ENCODE data around the gene FAM89B. TPM values are rescaled to one million over a fixed set of nuclear protein-coding genes. Genes with fewer than 3 reads are reported as not detected.

Gene FAM89B
- total and polyA plus RNA-seq, 8 donors: 22.7 to 49.1 (median 32.7) TPM

DNA sequence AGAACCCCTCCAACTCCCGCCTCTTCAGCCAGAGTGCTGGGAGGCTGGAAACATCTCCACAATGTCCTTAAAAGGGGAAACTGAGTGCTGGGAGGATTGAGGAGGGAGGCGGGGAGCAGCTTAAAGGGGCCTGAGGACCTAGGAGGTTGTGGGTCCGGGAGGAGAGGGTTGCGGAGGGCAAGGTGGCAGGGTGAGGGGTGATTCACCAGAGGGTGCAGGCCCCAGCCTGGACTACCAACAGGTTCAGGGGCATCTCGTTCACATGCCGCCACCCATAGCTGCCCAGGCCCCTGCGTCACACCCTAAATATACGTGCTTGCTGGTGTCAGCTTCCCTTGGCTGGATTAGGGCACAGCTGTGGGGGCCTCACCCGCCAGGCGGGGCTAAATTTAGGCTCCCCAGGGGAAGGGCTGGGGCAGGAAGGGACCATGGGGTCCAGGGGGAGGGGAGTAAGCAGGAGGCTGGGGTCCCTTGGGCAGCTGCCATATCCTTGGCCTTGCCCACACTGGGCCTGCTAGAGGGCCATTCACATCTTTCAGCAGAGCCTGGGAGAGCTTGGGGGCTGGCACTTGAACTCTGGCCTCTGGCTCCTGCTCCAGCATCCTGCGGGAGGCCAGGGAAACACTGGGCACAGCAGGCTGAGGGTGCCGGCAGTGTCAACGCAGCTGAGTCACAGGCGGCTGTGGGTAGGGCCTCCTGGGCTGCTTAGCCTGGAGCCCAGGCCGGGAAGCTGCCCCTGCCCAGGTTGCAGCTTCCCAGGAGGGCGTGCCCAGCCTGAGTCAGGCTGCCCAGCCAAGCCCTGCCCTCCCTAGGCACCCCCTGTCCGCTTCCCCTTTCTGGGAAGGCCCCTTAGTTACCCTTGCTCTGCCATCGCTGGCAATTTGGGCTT, 4.8 kb downstream of the FAM89B start:
- Histone ChIP-seq H3K36me3 (no peaks in the 10 kb centered on the region), H3K9me3 (no peaks in the 10 kb centered on the region), H3K27me3 (no peaks in the 10 kb centered on the region), H3K27ac (peak overlapping the region in 3 of 4 donors; percentile 28 to 57 (median 36)), H3K4me3 (peak overlapping the region in 3 of 4 donors; percentile 23 to 88 (median 87)), H3K4me1 (peaks cover 0 to 21% (median 6%) of the 10 kb centered on the region in 3 donors)
- no peak for FAIRE-seq
- TF ChIP-seq, protein P1, sequence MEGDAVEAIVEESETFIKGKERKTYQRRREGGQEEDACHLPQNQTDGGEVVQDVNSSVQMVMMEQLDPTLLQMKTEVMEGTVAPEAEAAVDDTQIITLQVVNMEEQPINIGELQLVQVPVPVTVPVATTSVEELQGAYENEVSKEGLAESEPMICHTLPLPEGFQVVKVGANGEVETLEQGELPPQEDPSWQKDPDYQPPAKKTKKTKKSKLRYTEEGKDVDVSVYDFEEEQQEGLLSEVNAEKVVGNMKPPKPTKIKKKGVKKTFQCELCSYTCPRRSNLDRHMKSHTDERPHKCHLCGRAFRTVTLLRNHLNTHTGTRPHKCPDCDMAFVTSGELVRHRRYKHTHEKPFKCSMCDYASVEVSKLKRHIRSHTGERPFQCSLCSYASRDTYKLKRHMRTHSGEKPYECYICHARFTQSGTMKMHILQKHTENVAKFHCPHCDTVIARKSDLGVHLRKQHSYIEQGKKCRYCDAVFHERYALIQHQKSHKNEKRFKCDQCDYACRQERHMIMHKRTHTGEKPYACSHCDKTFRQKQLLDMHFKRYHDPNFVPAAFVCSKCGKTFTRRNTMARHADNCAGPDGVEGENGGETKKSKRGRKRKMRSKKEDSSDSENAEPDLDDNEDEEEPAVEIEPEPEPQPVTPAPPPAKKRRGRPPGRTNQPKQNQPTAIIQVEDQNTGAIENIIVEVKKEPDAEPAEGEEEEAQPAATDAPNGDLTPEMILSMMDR (IDR thresholded peaks at IDR 0.05): no peak
- intact Hi-C loops (cut with DNase I): no loop called here
- 64% methylated on average over 18 of the region's 18 CpGs for WGBS, 2 donors
- peak in 5 of 6 donors; percentile 52 to 84 (median 76) for DNase-seq
- peak; percentile 6 to 46 (median 8) for ATAC-seq

DNA sequence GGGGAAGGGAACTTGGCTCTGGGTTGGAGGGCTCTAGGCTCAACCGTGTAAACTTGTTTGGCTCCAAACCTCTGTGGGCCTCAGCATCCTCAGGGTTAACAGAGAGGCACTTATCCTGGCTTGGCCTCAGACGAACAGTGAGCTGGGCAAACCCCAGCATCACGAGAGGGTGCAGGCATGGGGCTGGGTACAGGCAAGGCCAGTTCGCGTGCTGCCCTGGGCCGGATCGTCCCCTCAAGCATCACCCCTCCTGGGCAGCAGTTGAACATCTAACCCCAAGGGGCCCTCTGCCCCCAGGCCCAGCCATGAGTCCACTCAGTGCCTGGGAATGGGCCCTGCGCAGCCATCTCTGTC, 5.4 kb downstream of the FAM89B start:
- 55 to 58% methylated on average over 8 of the region's 8 CpGs for WGBS, 2 donors

DNA sequence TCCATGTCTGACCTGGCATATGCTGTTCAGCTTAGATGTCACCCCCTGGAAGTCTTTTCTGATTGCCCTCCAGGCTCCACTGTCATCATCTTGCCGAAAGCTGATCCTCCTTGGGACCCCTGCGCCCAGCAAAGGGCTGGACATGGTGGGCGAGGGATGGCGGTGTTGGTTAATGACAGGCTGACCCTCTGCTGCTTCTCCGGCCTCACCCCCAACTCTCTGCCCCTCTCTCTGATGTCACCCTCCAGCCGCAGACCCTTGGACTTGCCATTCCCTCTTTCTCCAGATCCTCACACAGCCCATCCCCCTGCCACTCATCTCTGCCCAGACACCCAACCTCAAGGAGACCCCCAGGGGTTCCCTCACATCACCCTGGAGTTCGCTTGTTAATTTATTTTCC, 5.8 kb downstream of the FAM89B start:
- TF ChIP-seq, protein P1 (IDR thresholded peaks at IDR 0.05): no peak
- no peak for FAIRE-seq
- intact Hi-C loops (cut with DNase I): no loop called here
- H3K36me3 ChIP-seq: no peaks in the 10 kb centered on the region
- peak overlapping the region in 1 of 4 donors; percentile 88 for H3K4me3 ChIP-seq
- H3K9me3 ChIP-seq: no peaks in the 10 kb centered on the region
- no peak for ATAC-seq
- WGBS, 2 donors: 87 to 95% methylated on average over 7 of the region's 7 CpGs
- H3K27ac ChIP-seq: no peak overlapping the region
- peaks cover 0 to 19% (median 6%) of the 10 kb centered on the region in 3 donors for H3K4me1 ChIP-seq
- no peak for DNase-seq
- H3K27me3 ChIP-seq: no peaks in the 10 kb centered on the region

More for the DNA sequence above, 5.4 kb downstream of the FAM89B start:
- H3K4me1 ChIP-seq: peaks cover 0 to 20% (median 6%) of the 10 kb centered on the region in 3 donors
- TF ChIP-seq, protein P1 (IDR thresholded peaks at IDR 0.05): no peak
- FAIRE-seq: no peak
- no peaks in the 10 kb centered on the region for H3K27me3 ChIP-seq
- ATAC-seq: no peak
- intact Hi-C loops (cut with DNase I): no loop called here
- peak overlapping the region in 1 of 4 donors; percentile 88 for H3K4me3 ChIP-seq
- H3K9me3 ChIP-seq: no peaks in the 10 kb centered on the region
- H3K27ac ChIP-seq: peak overlapping the region in 1 of 4 donors; percentile 57
- DNase-seq: no peak
- H3K36me3 ChIP-seq: no peaks in the 10 kb centered on the region

DNA sequence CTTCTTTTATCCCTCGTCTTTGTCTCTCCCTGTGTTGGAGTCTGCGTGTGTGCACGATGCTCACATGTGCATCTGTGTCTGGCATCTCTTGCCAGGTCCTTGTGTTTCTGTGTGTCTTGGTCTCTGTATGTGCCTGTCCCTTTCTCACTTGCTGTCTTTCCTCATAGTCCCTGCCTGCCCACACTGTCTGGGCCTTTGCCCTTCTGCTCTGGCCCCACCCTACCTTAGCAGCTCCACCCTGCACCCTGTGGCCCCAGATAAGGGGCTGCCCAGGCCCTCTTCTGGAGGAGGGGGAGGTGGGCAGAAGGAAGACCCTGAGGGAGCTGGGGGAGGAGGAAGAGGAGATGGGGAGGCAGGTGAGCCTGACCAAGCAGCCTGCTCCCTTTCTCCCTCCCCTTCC, 6.3 kb downstream of the FAM89B start:
- no peaks in the 10 kb centered on the region for H3K9me3 ChIP-seq
- H3K4me1 ChIP-seq: peaks cover 0 to 14% (median 2%) of the 10 kb centered on the region in 3 donors
- no peak overlapping the region for H3K27ac ChIP-seq
- FAIRE-seq (no peak), ATAC-seq (no peak), DNase-seq (no peak)
- TF ChIP-seq, protein P1 (IDR thresholded peaks at IDR 0.05): no peak
- intact Hi-C loops (cut with DNase I): no loop called here
- H3K4me3 ChIP-seq: no peak overlapping the region
- no peaks in the 10 kb centered on the region for H3K27me3 ChIP-seq
- no peaks in the 10 kb centered on the region for H3K36me3 ChIP-seq
- 76 to 83% methylated on average over 3 of the region's 3 CpGs for WGBS, 2 donors

DNA sequence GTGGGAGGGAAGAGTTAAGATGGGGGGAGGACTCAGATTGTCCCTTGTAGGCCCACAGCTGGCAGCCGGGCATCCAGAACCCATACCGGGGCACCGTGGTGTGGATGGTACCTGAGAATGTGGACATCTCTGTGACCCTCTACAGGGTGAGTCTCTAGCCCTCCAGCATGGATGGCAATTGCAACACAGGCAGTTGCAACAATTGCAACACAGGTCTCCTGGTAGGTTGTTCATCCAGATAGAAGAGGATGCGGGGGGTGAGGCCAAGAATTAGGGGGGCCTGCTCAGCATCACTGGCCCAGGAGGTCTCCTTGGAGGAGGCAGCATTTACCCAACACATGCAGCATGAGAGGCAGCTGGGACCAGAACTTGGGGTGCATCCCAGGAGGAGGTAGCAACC, 7.0 kb downstream of the FAM89B start:
- H3K9me3 ChIP-seq: no peaks in the 10 kb centered on the region
- TF ChIP-seq, protein P1 (IDR thresholded peaks at IDR 0.05): no peak
- H3K4me1 ChIP-seq: peaks cover 0 to 10% (median 0%) of the 10 kb centered on the region in 3 donors
- 83 to 94% methylated on average over 4 of the region's 4 CpGs for WGBS, 2 donors
- FAIRE-seq: no peak
- H3K36me3 ChIP-seq: no peaks in the 10 kb centered on the region
- no peak overlapping the region for H3K4me3 ChIP-seq
- no peak for ATAC-seq
- intact Hi-C loops (cut with DNase I): no loop called here
- DNase-seq: no peak
- no peak overlapping the region for H3K27ac ChIP-seq
- H3K27me3 ChIP-seq: no peaks in the 10 kb centered on the region

All from pancreas (tissue), 10 donors.